GM18520 (cell line): ENCODE results near the gene NAPB.

Experiments used
- ATAC-seq: cut with Tn5 transposase; IDR thresholded peaks from one replicate; pipeline ENCODE4 v1.9.1; 2021; ENCODE audit not compliant: unreplicated experiment

The NAPB gene

DNA sequence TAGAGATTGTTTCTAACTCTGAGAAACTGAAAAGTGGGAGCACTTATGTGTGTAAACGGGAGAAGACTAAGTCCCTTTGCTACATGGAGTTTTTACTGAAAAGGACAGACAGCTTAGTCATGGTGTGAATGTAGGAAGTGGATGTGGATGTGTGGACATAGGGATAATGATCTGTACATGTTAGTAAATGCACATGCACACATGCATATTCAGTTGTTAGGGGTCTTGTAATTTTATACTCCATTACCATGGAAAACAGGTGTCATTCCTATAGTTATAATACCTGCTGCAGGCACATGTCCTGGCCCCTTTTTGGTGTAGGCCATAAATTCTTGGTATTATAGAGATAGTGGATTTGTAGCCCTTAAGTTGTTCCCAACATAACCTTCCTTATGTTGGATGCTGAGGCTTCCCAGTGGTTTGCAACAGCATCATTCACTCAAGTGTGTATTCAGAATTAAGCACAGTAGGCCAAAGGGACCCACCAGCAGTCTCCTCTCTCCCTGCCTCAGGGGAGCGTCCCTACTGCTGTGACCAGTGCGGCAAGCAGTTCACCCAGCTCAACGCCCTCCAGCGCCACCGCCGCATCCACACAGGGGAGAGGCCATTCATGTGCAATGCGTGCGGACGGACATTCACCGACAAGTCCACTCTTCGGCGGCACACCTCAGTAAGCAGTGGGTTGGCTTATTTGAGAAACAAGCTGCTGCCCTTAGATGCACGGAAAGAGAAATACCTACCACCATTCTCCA lies 52.0 kb downstream of the NAPB start:
- ATAC-seq: no peak

GRCh38 chr20:23368316-23369071 lies 52.8 kb downstream of the NAPB start:
- no peak for ATAC-seq

DNA sequence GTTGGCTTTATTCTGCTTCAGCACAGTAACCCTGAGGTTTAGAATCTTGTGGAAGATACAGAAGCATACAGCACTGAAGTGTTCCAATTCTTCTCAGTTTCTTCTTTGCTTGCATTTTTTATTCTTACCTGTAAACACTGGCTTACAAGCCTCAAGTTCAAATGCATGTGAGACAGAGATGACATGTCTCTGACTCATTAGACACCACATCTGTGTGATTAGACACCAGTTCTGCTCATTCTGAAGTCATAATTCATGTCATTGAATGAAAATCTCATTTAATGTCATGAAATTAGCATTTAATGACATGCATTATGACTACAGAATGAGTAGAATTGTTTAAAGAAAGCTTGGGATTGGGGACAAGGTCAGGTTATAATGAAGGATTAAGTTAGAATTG lies 53.5 kb downstream of the NAPB start:
- ATAC-seq: no peak

DNA sequence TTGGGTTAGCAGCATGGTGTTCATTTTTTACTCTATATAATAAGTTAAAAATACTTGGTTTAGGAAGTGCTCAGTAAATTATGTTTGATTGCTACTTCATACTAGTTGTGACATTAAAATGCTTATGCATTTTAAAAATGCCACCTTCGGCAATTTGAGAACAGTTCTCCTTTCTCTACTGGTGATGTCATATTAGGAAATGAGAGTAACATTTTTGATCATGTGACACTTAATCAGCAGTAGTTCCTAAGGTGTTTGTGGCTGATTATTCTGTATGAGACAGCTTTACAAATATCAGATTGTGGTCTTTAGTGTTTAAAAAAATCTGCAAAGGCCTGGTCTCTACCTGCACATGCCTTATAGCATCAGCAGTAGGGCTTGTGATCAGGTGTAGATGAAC lies 54.9 kb downstream of the NAPB start:
- no peak for ATAC-seq

GRCh38 chr20:23365390-23366165 lies 55.7 kb downstream of the NAPB start:
- ATAC-seq: no peak

- ATAC-seq: no peak
Measured at GRCh38 chr20:23363257-23363649, 58.0 kb downstream of the NAPB start.

DNA sequence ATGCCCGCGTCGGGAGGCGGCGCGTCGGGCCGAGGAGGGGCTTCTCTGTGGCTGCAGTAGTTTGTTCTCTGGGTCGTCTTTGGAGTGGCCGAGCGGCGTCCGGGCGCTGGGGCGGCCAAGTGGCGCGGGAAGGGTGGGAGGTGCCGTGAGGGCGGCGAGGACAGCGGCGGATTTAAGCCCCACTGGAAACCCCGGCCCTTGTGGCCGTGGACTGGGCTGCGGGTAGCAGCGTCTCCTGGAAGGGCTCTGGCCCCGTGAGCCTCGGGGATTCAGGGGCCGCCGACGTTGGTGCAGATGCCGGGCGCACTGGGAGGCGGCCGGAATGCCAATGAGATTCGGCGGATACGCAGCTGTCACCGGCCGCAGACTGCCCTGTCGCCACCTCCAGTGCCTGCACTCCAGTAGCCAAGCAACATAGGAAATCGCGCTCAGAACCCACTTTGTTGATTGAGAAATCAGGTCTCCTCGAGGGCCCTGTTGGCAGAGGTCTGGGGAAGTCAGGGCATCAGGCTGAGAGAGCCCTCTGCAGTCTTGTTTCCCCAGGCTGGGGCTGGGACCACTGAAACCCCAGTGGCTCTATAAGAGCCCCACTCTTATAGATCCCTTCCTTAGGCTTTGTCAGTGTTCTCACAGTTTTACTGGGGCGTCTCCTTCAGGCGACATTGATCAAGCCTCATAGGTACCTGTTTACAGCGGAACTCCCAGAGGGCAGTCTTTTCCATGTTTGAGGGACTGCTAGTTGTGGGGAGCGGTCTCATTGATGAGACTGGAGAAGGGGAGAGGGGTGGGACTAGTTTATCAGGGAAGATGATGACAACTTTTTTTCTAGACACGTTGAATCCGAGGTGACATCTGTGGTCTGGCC lies 58.7 kb downstream of the NAPB start:
- no peak for ATAC-seq

- ATAC-seq: peak; percentile 52
Measured at GRCh38 chr20:23361476-23362391, 59.6 kb downstream of the NAPB start, which contains the start of gene GZF1. Gene GZF1 (plus strand): TSS chr20:23362182. CDS start chr20:23364384, 2,202 bp downstream.

DNA sequence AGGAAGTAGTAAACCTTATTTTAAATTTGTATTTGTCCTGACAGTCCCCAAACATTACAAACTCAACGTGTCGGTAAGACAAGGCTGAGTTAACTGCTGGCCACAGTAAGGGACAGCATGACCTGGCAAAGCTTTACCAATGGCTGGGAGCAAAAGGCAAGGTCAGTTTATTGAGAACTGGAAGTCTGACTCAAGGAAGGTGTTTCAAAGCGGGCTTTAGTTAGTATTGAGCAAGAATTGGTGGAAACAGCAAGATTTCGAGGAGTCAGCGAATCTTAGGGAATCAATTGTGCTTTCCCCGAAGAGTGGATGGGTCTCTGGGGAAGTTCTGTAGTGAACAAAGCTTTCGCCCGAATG lies 60.2 kb downstream of the NAPB start:
- ATAC-seq: no peak

GRCh38 chr20:23360531-23360930 lies 60.8 kb downstream of the NAPB start:
- no peak for ATAC-seq

DNA sequence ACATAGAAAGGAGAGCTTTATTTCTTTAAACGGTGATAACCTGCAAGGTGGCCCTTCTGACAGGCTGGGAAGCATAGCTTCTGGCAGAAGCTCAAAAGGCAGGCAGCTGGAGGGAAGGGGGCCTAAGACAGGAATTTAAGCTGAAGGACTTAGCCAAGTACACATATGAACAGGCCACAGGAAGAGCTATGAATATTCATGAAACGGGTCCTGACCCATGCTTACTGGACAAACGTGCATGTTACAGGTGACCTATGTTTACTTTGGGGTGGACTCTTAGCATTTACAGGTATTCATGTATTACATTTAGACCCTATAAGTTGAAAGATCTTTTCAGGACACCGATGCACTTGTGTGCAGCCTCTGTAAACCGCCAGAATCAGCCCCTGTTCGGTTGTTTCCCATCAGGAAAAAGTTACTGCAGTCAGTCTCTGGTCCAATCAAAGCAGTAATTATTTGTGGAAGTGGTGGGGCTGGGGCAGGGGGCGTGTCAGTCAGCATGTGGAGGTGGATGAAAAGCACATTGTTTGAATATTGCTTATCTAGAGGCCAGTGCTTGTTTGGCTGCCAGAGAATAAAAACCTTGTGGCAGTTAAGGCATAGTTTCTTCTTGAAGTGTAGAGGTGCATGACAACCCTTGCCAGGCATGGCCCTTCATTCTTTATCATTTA lies 62.2 kb downstream of the NAPB start:
- ATAC-seq: no peak

DNA sequence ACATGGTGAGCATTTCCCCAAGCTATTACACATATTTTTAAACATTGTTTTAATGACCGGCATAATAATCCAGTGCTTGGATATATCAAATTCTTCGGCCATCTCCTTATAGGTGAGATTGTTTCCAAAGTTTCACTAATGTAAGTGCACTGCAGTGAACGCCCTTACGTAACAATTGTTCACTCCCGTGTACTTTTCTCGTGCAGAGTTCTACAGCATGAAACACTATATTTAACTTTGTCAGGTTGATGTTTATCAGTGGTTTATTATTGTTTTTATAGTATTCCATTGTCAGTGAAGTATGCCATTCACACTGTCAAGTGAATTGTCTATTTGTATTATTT lies 62.8 kb downstream of the NAPB start:
- ATAC-seq: no peak

- ATAC-seq: peak; percentile 67
Measured at GRCh38 chr20:23357767-23358562, 63.3 kb downstream of the NAPB start.

DNA sequence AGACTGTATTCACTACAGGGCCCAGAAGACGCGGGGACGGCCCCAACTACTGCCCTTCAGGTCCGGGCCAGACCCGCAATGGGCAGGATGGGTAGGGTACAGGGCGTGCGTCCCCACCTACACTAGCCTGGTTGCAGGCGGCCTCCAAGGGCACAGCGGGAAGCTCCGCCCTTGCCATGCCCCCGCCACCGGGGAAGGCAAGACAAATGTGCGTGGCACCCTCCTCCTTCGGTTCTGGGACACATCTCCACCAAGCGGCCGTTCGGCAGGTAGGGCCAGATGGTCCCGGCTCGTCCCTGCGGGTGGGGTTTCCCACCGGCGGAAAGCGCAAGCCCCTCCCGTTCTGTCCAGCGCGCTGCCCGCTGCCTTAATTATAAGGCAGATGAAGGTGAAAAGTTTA lies 65.1 kb downstream of the NAPB start:
- no peak for ATAC-seq

GRCh38 chr20:23350904-23351838 lies 70.1 kb downstream of the NAPB start:
- ATAC-seq: peak; percentile 5

DNA sequence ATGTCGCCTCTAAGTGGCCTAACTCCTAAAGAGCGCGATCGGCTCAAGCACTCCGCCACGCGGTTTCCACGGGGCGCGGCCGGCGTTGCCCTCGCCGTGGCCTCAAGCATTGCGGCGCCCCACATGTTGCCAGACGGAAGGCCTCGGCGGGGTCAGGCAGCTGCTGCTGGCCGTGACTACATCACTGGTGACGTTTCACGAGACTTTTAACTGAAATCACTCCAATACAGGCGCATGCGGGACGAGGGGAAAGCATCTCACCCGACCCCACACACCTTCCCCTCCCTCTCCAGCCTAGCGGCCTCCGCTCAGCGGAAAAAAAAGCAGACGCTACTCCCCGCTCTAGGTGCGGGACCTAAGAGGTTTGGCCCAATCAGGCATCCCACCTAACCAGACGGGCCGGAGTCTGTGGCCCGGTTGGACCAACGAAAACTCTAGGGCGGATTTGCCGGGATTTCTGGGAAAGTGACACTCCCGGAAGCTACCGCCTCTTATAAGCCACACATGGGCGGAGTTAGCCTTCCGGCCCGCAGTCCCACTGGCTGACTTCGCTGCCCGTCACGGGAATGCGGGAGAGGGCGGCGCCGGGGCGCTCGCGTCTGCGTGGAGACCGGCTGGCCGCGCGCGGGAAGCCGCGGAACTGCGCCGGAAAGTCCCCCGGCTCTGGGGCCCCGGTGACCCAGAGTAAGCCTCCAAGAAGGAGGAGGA lies 70.9 kb downstream of the NAPB start, which contains the start of gene NXT1:
TSS of gene NXT1 (plus strand) at position 596 of the 708 bp plus-strand sequence. CDS start 3,251 bp downstream, outside the sequence.
- peak; percentile 88 for ATAC-seq
